Glutamatergic neuron (in vitro differentiated cells): ENCODE data around the gene UBAP2. TPM values are rescaled to one million over a fixed set of nuclear protein-coding genes. Genes with fewer than 3 reads are reported as not detected.
A peak's percentile ranks its signal among the peaks of the same experiment; 100 is the strongest.

Source experiments
- DNase-seq: peaks from one replicate; pipeline ENCODE4 v3.0.0; 2022
- H3K27ac Mint-ChIP-seq: one replicate; pipeline ENCODE4 v1.8.0; 2020; ENCODE audit warnings: mild to moderate bottlenecking, mixed read lengths, inconsistent platforms; ENCODE audit not compliant: unreplicated experiment
- H3K27me3 Mint-ChIP-seq: one replicate; pipeline ENCODE4 v1.8.0; 2020; ENCODE audit warnings: mild to moderate bottlenecking, moderate library complexity, mixed read lengths, inconsistent platforms; ENCODE audit not compliant: unreplicated experiment
- H3K36me3 Mint-ChIP-seq: one replicate; pipeline ENCODE4 v1.8.0; 2020; ENCODE audit warnings: mild to moderate bottlenecking, mixed read lengths, inconsistent platforms; ENCODE audit not compliant: unreplicated experiment
- H3K4me1 Mint-ChIP-seq: one replicate; pipeline ENCODE4 v1.8.0; 2020; ENCODE audit warnings: mild to moderate bottlenecking, low read depth, mixed read lengths, inconsistent platforms; ENCODE audit not compliant: unreplicated experiment
- H3K4me3 Mint-ChIP-seq: one replicate; pipeline ENCODE4 v1.8.0; 2020; ENCODE audit warnings: mild to moderate bottlenecking, mixed read lengths, inconsistent platforms; ENCODE audit not compliant: unreplicated experiment
- H3K9me3 Mint-ChIP-seq: one replicate; pipeline ENCODE4 v1.8.0; 2020; ENCODE audit warnings: mild to moderate bottlenecking, moderate library complexity, mixed read lengths, inconsistent platforms; ENCODE audit not compliant: unreplicated experiment
- total RNA-seq: library from RNA; stranded (reverse); fragmentation: NEBNext Ultra II Directional; extraction: Animal tissue kit (Norgen Biotek cat#: 25700); gene quantifications from one replicate; pipeline ENCODE4 v1.2.1, GENCODE V29; 2021; ENCODE audit not compliant: unreplicated experiment
- TF ChIP-seq, protein P1 (sequence below): fragments of 200-600 bp; sonication (generic); IDR thresholded peaks from one replicate; pipeline ENCODE4 v1.5.0; 2021; ENCODE audit not compliant: partially characterized antibody, unreplicated experiment

The UBAP2 gene
- total RNA-seq, 1 donor from 2014 or later: 65.1 TPM

- no peak for DNase-seq
- Mint-ChIP-seq H3K27ac (no peak overlapping the region), H3K4me1 (peaks cover 2% of the 10 kb centered on the region), H3K27me3 (no peaks in the 10 kb centered on the region), H3K36me3 (no peaks in the 10 kb centered on the region), H3K4me3 (no peak overlapping the region), H3K9me3 (no peaks in the 10 kb centered on the region)
- TF ChIP-seq, protein P1, sequence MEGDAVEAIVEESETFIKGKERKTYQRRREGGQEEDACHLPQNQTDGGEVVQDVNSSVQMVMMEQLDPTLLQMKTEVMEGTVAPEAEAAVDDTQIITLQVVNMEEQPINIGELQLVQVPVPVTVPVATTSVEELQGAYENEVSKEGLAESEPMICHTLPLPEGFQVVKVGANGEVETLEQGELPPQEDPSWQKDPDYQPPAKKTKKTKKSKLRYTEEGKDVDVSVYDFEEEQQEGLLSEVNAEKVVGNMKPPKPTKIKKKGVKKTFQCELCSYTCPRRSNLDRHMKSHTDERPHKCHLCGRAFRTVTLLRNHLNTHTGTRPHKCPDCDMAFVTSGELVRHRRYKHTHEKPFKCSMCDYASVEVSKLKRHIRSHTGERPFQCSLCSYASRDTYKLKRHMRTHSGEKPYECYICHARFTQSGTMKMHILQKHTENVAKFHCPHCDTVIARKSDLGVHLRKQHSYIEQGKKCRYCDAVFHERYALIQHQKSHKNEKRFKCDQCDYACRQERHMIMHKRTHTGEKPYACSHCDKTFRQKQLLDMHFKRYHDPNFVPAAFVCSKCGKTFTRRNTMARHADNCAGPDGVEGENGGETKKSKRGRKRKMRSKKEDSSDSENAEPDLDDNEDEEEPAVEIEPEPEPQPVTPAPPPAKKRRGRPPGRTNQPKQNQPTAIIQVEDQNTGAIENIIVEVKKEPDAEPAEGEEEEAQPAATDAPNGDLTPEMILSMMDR: no peak
Observed at GRCh38 chr9:34069831-34070230, 21.1 kb upstream of the UBAP2 start.

GRCh38 chr9:34065541-34065940, 16.9 kb upstream of the UBAP2 start:
- Mint-ChIP-seq H3K4me3 (no peak overlapping the region), H3K27me3 (no peaks in the 10 kb centered on the region), H3K9me3 (no peaks in the 10 kb centered on the region), H3K27ac (no peak overlapping the region), H3K4me1 (no peaks in the 10 kb centered on the region), H3K36me3 (no peaks in the 10 kb centered on the region)
- DNase-seq: no peak
- TF ChIP-seq, protein P1: no peak

GRCh38 chr9:34059954-34060353, 11.3 kb upstream of the UBAP2 start:
- Mint-ChIP-seq H3K27ac (no peak overlapping the region), H3K4me3 (no peak overlapping the region), H3K4me1 (no peaks in the 10 kb centered on the region), H3K36me3 (no peaks in the 10 kb centered on the region), H3K9me3 (no peaks in the 10 kb centered on the region), H3K27me3 (no peaks in the 10 kb centered on the region)
- TF ChIP-seq, protein P1: no peak
- DNase-seq: no peak

DNA sequence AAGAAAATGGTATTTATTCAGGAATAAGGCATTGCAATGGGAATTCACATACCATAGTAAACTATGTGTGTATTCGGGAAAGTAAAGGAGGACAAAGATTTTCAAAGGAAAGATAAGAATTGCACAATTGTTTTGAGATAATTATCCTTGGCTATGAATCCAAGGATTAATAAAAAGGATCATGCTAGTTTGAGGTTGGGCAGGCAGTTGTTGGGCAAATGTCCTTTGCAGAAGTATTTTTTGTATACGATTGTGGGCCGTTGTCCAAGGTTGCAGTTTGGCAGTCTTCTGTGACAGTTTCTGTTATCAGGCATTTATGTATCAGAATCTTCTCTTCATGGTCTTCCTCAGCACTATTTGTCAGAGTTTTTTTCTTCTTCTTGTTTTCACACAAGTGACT, 10.6 kb upstream of the UBAP2 start:
- Mint-ChIP-seq H3K36me3 (no peaks in the 10 kb centered on the region), H3K9me3 (no peaks in the 10 kb centered on the region), H3K27ac (no peak overlapping the region), H3K4me3 (no peak overlapping the region), H3K4me1 (no peaks in the 10 kb centered on the region), H3K27me3 (no peaks in the 10 kb centered on the region)
- DNase-seq: no peak
- TF ChIP-seq, protein P1: no peak

DNA sequence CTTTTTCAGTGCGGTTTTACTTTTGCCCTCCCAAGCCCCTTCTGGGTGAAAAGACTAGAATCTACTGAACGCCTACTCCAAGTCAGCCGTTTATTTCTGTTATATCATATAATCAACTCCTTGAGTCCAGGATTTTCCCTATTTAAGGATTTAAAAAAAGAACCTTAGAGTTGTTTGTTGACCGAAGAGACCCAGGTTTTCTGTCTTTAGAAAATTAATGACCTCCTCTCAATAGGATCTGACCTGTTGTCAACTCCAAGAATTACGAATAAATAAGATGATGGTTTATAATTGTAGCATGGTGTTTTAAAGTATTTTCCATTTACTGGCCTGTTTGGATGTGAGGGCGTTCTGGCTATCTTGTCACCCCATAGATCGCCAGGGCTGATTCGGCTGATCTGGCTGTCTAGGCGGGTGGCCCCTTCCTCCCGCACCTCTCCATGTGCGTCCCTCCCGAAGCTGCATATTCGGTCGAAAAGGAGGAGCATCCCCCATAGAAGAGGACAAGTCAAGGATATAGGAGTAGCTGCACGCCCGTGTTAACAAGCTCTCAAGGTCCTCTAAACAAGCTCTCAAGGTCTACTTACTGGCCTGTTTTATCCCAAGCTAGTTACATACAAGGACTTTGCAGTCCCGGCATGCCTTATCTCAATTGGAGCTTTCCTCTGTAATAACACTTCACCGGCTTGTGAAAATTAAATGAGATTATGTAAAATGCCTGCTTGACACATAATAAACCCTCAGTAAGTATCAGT, 1.1 kb upstream of the UBAP2 start:
- peaks cover 14% of the 10 kb centered on the region for H3K27me3 Mint-ChIP-seq
- DNase-seq: no peak
- H3K36me3 Mint-ChIP-seq: peaks cover 5% of the 10 kb centered on the region
- peaks cover 18% of the 10 kb centered on the region for H3K4me1 Mint-ChIP-seq
- peak overlapping the region; percentile 100 for H3K27ac Mint-ChIP-seq
- TF ChIP-seq, protein P1: no peak
- peak overlapping the region; percentile 100 for H3K4me3 Mint-ChIP-seq
- peaks cover 12% of the 10 kb centered on the region for H3K9me3 Mint-ChIP-seq
